H1 (cell line): Measurements from ENCODE around the gene DDHD1. TPM values are rescaled to one million over a fixed set of nuclear protein-coding genes. Genes with fewer than 3 reads are reported as not detected.
"Not testable (repeated sequence)": the region's sequence is repeated elsewhere in the genome, so short reads cannot be mapped to it uniquely, and the experiment has no call there.

Experiments used
- CTCF ChIA-PET: fragments of 300-600 bp; sonication (Branson Sonifier 250); formaldehyde crosslinking; loops from one replicate; lab custom pipeline; 2021; ENCODE audit not compliant: partially characterized antibody; lab: Charles Lee
- POLR2A ChIA-PET: fragments of 300-600 bp; sonication (Branson Sonifier 250); formaldehyde crosslinking; loops from one replicate; lab custom pipeline; 2021; ENCODE audit warnings: inconsistent platforms; ENCODE audit not compliant: partially characterized antibody; lab: Charles Lee
- DNase-seq, 2 experiments: peaks; one replicate each; pipeline versions ENCODE4 v3.0.0 to v3.0.0-alpha.2; 2010 to 2022; ENCODE audit warnings: low spot score in 2 of 2, low read depth in 1 of 2, mixed read lengths in 1 of 2
- FAIRE-seq: peaks from 2 replicates; lab custom pipeline; 2011; peaks lifted over from hg19 to GRCh38; lab: Jason Lieb, UNC
- H2AFZ ChIP-seq: 2 replicates; pipeline ENCODE4 v1.8.1; 2012; ENCODE audit warnings: low read length, inconsistent platforms
- H2AK5ac ChIP-seq: 2 replicates; pipeline ENCODE4 v1.6.1; 2013; ENCODE audit warnings: low read depth, low read length
- H2BK120ac ChIP-seq: replicated peaks from 2 replicates; pipeline ENCODE3; 2013; ENCODE audit warnings: low read depth, low read length, inconsistent platforms
- H2BK12ac ChIP-seq: 2 replicates; pipeline ENCODE4 v1.6.1; 2013; ENCODE audit warnings: low read depth, low read length
- H2BK15ac ChIP-seq: 2 replicates; pipeline ENCODE4 v1.6.1; 2013; ENCODE audit warnings: low read length
- H2BK20ac ChIP-seq: 2 replicates; pipeline ENCODE4 v1.6.1; 2013; ENCODE audit warnings: low read length
- H2BK5ac ChIP-seq: 2 replicates; pipeline ENCODE4 v1.6.1; 2013; ENCODE audit warnings: low read depth, low read length
- H3K14ac ChIP-seq: 2 replicates; pipeline ENCODE4 v1.6.1; 2013; ENCODE audit warnings: inconsistent platforms; ENCODE audit not compliant: insufficient read length
- H3K18ac ChIP-seq: 2 replicates; pipeline ENCODE4 v1.6.1; 2013; ENCODE audit warnings: low read length; ENCODE audit errors: extremely low read depth
- H3K23ac ChIP-seq: 2 replicates; pipeline ENCODE4 v1.6.1; 2013; ENCODE audit warnings: inconsistent platforms; ENCODE audit not compliant: insufficient read length
- H3K23me2 ChIP-seq: 2 replicates; pipeline ENCODE4 v1.6.1; 2013; ENCODE audit warnings: low read depth, low read length
- H3K27ac ChIP-seq: 2 replicates; pipeline ENCODE4 v1.6.1; 2011; ENCODE audit warnings: low read depth, low read length, inconsistent platforms
- H3K27me3 ChIP-seq, 4 experiments: replicated peaks in 1 of 4; 1 replicate in 1 of 4; 2 replicates in 3 of 4; pipeline versions ENCODE4 v1.6.1 to v1.8.1; 2011 to 2013; ENCODE audit warnings: low read length in 3 of 4, mild to moderate bottlenecking in 3 of 4, inconsistent platforms in 2 of 4, mixed read lengths in 2 of 4, moderate library complexity in 1 of 4; ENCODE audit not compliant: control insufficient read depth in 3 of 4, insufficient read depth in 3 of 4; ENCODE audit errors: extremely low read depth in 1 of 4
- H3K36me3 ChIP-seq, 4 experiments: 2 replicates each; pipeline versions ENCODE4 v1.6.1 to v1.8.1; 2011 to 2013; ENCODE audit warnings: mild to moderate bottlenecking in 4 of 4, low read length in 3 of 4, moderate library complexity in 2 of 4, control low read depth in 1 of 4, inconsistent platforms in 1 of 4; ENCODE audit not compliant: insufficient read depth in 4 of 4, control insufficient read depth in 2 of 4
- H3K4ac ChIP-seq: replicated peaks from 2 replicates; pipeline ENCODE3; 2013; ENCODE audit warnings: low read length, low read depth, mixed read lengths, inconsistent platforms; ENCODE audit not compliant: insufficient read length
- H3K4me1 ChIP-seq, 4 experiments: replicated peaks in 1 of 4; 1 replicate in 1 of 4; 2 replicates in 3 of 4; pipeline versions ENCODE4 v1.6.1 to v1.8.1; 2011 to 2013; ENCODE audit warnings: low read length in 3 of 4, inconsistent platforms in 2 of 4, mixed read lengths in 1 of 4; ENCODE audit not compliant: insufficient read depth in 4 of 4, control insufficient read depth in 3 of 4
- H3K4me2 ChIP-seq, 2 experiments: 2 replicates each; pipeline versions ENCODE4 v1.6.1 to v1.8.1; 2011 to 2013; ENCODE audit warnings: low read depth in 2 of 2, low read length in 2 of 2, control low read depth in 1 of 2, inconsistent platforms in 1 of 2, mild to moderate bottlenecking in 1 of 2; ENCODE audit not compliant: insufficient read depth in 1 of 2
- H3K4me3 ChIP-seq, 4 experiments: fragments of 200-600, 300-600 bp in 1 of 4; sonication (generic), shearing (Covaris generic), sonication (Bioruptor Twin) in 1 of 4; 2 replicates each; pipeline versions ENCODE4 v1.5.1 to v1.8.1; 2011 to 2016; ENCODE audit warnings: low read length in 4 of 4, low read depth in 3 of 4, control low read depth in 2 of 4, inconsistent platforms in 2 of 4, mild to moderate bottlenecking in 2 of 4, mixed read lengths in 1 of 4, moderate library complexity in 1 of 4; ENCODE audit not compliant: insufficient read depth in 2 of 4; ENCODE audit errors: extremely low read depth in 1 of 4
- H3K56ac ChIP-seq: replicated peaks from 2 replicates; pipeline ENCODE3; 2013; ENCODE audit warnings: low read depth, mild to moderate bottlenecking, mixed read lengths, low read length, inconsistent platforms; ENCODE audit not compliant: insufficient read length
- H3K79me1 ChIP-seq: 2 replicates; pipeline ENCODE4 v1.6.1; 2013; ENCODE audit warnings: low read depth, low read length, control low read depth
- H3K79me2 ChIP-seq, 2 experiments: 2 replicates each; pipeline versions ENCODE4 v1.6.1 to v1.8.1; 2012 to 2013; ENCODE audit warnings: low read length in 2 of 2, mild to moderate bottlenecking in 2 of 2, inconsistent platforms in 1 of 2; ENCODE audit not compliant: insufficient read depth in 2 of 2, control insufficient read depth in 1 of 2
- H3K9ac ChIP-seq, 4 experiments: replicated peaks in 1 of 4; 1 replicate in 1 of 4; 2 replicates in 3 of 4; pipeline versions ENCODE4 v1.6.1 to v1.8.1; 2011 to 2013; ENCODE audit warnings: low read depth in 3 of 4, low read length in 3 of 4, control low read depth in 2 of 4, mild to moderate bottlenecking in 2 of 4, moderate library complexity in 2 of 4, inconsistent platforms in 1 of 4; ENCODE audit errors: extremely low read depth in 1 of 4
- H3K9me3 ChIP-seq, 2 experiments: 2 replicates each; pipeline versions ENCODE4 v1.6.1 to v1.8.1; 2012 to 2013; ENCODE audit warnings: mild to moderate bottlenecking in 2 of 2, moderate library complexity in 2 of 2, control low read depth in 1 of 2, inconsistent platforms in 1 of 2, low read depth in 1 of 2, low read length in 1 of 2, mixed read lengths in 1 of 2; ENCODE audit not compliant: insufficient read depth in 2 of 2
- H4K20me1 ChIP-seq, 2 experiments: replicated peaks in 1 of 2; 2 replicates each; pipeline versions ENCODE3 to v1.8.1; 2011 to 2013; ENCODE audit warnings: inconsistent platforms in 2 of 2, low read length in 2 of 2, mild to moderate bottlenecking in 1 of 2; ENCODE audit not compliant: insufficient read depth in 2 of 2, control insufficient read depth in 1 of 2
- H4K5ac ChIP-seq: 2 replicates; pipeline ENCODE4 v1.6.1; 2013; ENCODE audit warnings: low read length, low read depth, mixed read lengths, inconsistent platforms; ENCODE audit not compliant: insufficient read length
- H4K8ac ChIP-seq: 2 replicates; pipeline ENCODE4 v1.8.0; 2013; ENCODE audit warnings: mild to moderate bottlenecking, moderate library complexity, low read length, inconsistent platforms; ENCODE audit not compliant: insufficient read depth; ENCODE audit errors: extremely low read depth
- H4K91ac ChIP-seq: replicated peaks from 2 replicates; pipeline ENCODE3; 2013; ENCODE audit warnings: low read length, mixed read lengths, inconsistent platforms; ENCODE audit not compliant: insufficient read length
- WGBS, 2 experiments: shearing (Covaris generic) in 1 of 2; methylation state at CpG; one replicate each; pipeline versions ENCODE4 v1.1.6 to v1.1.7; 2013 to 2015; ENCODE audit warnings: low lambda C conversion rate in 2 of 2, mixed read lengths in 2 of 2, inconsistent platforms in 1 of 2, low coverage in 1 of 2, missing lambda C conversion rate in 1 of 2; ENCODE audit not compliant: insufficient replicate concordance in 2 of 2, insufficient coverage in 1 of 2, insufficient read length in 1 of 2; ENCODE audit errors: extremely low coverage in 1 of 2, missing lambda C conversion rate in 1 of 2; 5-methylcytosine and 5-hydroxymethylcytosine counted together
- polyA plus RNA-seq, 7 experiments: library from polyadenylated mRNA; depleted of rRNA in 3 of 7; stranded (reverse) in 5 of 7; unstranded in 2 of 7; fragments of >200 nt in 5 of 7; fragments of 200-250 nt in 2 of 7; gene quantifications; 1 replicate in 5 of 7; 2 replicates in 1 of 7; 4 replicates in 1 of 7; pipeline versions ENCODE4 v1.2.1 to v1.2.3, GENCODE V29; 2011 to 2013; ENCODE audit warnings: missing spikeins in 2 of 7, mixed read lengths in 2 of 7
- total RNA-seq: library from RNA; stranded (reverse); fragmentation: NEBNext Ultra II Directional; extraction: Animal tissue kit (Norgen Biotek cat#: 25700); gene quantifications from 2 replicates; pipeline ENCODE4 v1.2.1, GENCODE V29; 2021

The DDHD1 gene
- total and polyA plus RNA-seq, 2 of the 8 experiments (the other 6 are each of a cell fraction or from before 2014, with no cell fraction given), result 3.6 to 16.0 TPM

GRCh38 chr14:53181463-53182081 is 28.4 kb upstream of the DDHD1 start:
- H3K27me3 ChIP-seq, H3K4me1 ChIP-seq, H2AK5ac ChIP-seq, H3K27ac ChIP-seq, H2BK5ac ChIP-seq, H3K23me2 ChIP-seq, H3K4me2 ChIP-seq, H3K4me3 ChIP-seq, H2AFZ ChIP-seq, H3K36me3 ChIP-seq, H2BK15ac ChIP-seq, FAIRE-seq, H3K79me1 ChIP-seq, POLR2A ChIA-PET, H4K20me1 ChIP-seq, H4K8ac ChIP-seq, DNase-seq, H3K56ac ChIP-seq, H3K9me3 ChIP-seq, H3K4ac ChIP-seq, H3K18ac ChIP-seq, H2BK120ac ChIP-seq, H2BK20ac ChIP-seq, H3K9ac ChIP-seq, H3K14ac ChIP-seq, H3K79me2 ChIP-seq, H2BK12ac ChIP-seq, H4K5ac ChIP-seq, H4K91ac ChIP-seq, H3K23ac ChIP-seq: not testable (repeated sequence)
- WGBS, 2 experiments, result 91% methylated on average over 9 of the region's 11 CpGs; no CpG with 5 or more reads in 1 of the 2 experiments
- CTCF ChIA-PET, result interaction anchor here (1.2 to 1.5 kb wide), 4 partner anchors 8 to 73 kb away, joined by 4 to 5 read pairs (median 4); no protein-coding TSS in a partner anchor
